ENCODE data around the gene HBZ.
"Not testable (repeated sequence)": the region's sequence is repeated elsewhere in the genome, so short reads cannot be mapped to it uniquely, and the experiment has no call there.

The HBZ gene

GRCh38 chr16:140175-140857 is 12.1 kb upstream of the HBZ start:
- no peak for DNase-seq

- no peak for DNase-seq
These were observed 10.0 kb upstream of the HBZ start for GRCh38 chr16:142405-142967.

GRCh38 chr16:143047-143446 is 9.4 kb upstream of the HBZ start:
- no peak for DNase-seq

- no peak for DNase-seq
These were observed 9.0 kb upstream of the HBZ start for GRCh38 chr16:143456-143855.

GRCh38 chr16:144797-145252 is 7.6 kb upstream of the HBZ start:
- DNase-seq = no peak

GRCh38 chr16:146646-147045 is 5.8 kb upstream of the HBZ start:
- DNase-seq = no peak

GRCh38 chr16:149024-149660 is 3.3 kb upstream of the HBZ start:
- DNase-seq = no peak

- not testable (repeated sequence) for DNase-seq
These were observed 681 bp downstream of the HBZ start for GRCh38 chr16:153129-153521.

GRCh38 chr16:153550-154216 is 1.2 kb downstream of the HBZ start:
- not testable (repeated sequence) for DNase-seq

GRCh38 chr16:154217-155030 is 2.0 kb downstream of the HBZ start:
- DNase-seq = no peak

- no peak for DNase-seq
These were observed 2.6 kb downstream of the HBZ start for GRCh38 chr16:155031-155398.

GRCh38 chr16:159136-159849 is 6.8 kb downstream of the HBZ start:
- no peak for DNase-seq

GRCh38 chr16:160242-160641 is 7.8 kb downstream of the HBZ start:
- DNase-seq = not testable (repeated sequence)

- DNase-seq = no peak
These were observed 8.3 kb downstream of the HBZ start for GRCh38 chr16:160691-161190.

- DNase-seq = no peak
These were observed 10.0 kb downstream of the HBZ start for GRCh38 chr16:162271-162991.

GRCh38 chr16:163139-163538 is 10.7 kb downstream of the HBZ start:
- not testable (repeated sequence) for DNase-seq

GRCh38 chr16:163696-164095 is 11.3 kb downstream of the HBZ start:
- DNase-seq = not testable (repeated sequence)

- DNase-seq = not testable (repeated sequence)
These were observed 11.8 kb downstream of the HBZ start for GRCh38 chr16:164134-164823.

- DNase-seq = no peak
These were observed 12.5 kb downstream of the HBZ start for GRCh38 chr16:164827-165538.
